D341Med (cell line): ENCODE measurements around the gene C14orf132.

ENCODE experiments used
- DNase-seq: peaks from one replicate; pipeline ENCODE4 v3.0.0; 2012; ENCODE audit warnings: low spot score

The C14orf132 gene

DNA sequence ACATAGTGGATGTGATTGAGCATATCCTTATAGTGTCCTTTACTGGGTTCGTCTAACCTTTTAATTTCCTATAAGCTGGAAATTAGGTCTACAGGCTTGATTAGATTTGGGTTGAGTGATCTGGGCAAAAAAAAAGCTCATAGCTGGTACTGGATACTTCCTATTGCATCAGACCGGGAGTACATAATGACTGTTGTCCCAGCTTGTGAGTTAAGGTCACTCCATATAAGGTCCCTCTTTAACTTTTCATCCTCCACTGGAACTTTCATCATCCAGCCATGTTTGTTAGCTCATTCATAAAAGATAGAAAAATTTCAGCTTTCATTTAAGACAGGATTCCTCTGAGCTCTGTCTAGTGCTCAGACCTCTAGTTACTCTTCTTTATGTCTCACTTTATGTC lies 80.8 kb downstream of the C14orf132 start:
- no peak for DNase-seq

DNA sequence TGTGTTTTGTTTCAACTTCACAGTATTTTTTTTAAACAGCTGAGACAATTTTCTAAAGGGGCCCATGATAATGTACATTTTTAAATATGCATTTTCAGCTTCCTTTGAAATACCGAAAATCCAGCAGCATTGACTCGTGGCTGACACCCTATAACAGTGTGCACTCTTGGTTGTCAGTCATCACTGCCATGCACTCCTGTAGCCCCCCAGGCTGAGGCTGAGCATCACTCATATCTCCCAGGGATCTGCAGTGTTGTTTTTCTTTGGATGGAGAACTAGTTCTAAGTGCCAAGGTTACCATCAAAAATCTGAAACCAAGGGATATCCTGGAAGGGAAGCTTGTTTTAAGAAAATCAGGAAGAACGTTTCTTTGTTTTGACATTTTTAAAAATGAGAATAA lies 81.2 kb downstream of the C14orf132 start:
- DNase-seq = no peak

DNA sequence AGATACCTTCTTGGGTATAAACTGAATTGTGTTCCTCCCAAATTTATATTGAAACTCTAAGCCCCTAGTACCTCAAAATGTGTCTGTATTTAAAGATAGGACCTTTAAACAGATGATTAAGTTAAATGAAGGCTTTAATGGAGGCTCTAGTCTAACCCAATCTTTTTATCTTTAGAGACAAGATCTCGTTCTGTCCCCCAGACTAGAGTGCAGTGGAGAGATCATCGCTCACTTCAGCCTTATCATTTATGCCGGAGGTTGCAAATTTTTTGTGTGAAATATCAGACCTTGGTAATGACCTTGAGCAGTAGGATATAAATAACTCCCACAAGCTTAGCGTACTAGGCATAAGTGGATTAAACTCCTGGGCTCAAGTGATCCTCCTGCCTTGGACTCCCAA lies 81.8 kb downstream of the C14orf132 start:
- DNase-seq = no peak

DNA sequence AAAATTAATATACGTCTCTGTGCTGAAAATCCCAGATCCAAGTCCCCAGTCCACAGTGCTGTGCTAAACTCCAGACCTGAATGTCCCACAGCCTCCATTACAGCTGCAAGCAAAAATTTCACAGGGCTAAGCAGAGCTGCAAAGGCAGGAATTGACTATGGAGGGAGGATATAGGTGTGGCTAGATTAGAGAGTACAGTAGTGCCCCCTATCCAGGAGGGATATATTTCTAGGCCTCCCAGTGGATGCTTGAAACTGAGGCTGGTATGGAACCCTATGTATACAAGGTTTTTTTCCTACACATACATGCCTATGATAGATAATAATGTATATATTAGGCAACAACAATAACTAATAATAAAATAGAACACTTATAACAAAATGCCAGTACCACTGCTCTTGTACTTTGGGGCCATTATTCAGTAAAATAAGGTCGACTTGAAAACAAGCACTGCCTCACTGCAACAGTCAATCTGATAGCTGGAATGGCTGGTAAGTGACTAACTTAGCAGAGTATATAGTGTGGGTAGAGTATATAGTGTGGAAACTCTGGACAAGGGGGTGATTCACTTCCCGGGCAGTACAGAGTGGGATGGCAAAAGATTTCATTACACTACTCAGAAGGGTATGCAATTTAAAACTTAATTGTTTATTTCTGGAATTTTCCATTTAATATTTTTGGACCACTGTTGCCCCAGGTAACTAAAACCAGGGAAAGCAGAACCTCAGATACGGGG lies 82.7 kb downstream of the C14orf132 start:
- DNase-seq = no peak

DNA sequence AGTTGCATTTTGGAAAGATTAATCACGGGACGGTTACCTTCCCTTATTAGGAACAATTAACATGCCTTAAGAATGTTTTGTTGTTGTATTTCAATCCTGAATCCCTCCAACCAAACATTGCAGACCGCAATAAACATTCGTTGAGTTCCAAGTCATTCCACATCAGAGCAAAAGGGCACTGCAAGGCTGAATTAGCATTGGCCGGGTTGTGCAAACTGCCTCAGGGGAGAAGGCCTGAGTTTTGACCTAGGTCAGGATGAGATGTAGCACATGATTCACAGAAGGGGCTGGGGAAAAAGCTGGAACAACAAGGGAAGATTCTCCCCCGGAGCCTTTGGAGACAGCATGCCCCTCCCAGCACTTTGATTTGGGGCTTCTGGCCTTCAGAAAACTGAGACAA lies 83.3 kb downstream of the C14orf132 start:
- no peak for DNase-seq

DNA sequence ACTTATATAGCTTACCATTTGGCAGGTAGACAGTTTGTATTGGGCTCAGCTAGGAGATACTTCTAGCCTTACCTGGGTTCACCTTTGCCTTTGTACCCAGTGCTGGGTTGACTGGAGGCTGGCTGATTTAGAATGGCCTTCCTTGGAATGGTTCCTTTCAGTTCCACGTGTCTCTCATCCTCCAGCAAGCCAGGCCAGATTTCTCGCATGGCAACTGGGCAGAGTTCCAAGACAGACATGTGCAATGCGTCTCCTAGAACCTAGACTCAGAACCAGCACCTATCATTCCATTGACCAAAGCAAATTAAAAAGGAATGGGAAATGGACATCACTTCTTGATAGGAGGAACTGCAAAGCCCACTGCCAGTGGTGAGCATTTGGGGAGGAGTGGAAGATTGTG lies 86.4 kb downstream of the C14orf132 start:
- DNase-seq = no peak

DNA sequence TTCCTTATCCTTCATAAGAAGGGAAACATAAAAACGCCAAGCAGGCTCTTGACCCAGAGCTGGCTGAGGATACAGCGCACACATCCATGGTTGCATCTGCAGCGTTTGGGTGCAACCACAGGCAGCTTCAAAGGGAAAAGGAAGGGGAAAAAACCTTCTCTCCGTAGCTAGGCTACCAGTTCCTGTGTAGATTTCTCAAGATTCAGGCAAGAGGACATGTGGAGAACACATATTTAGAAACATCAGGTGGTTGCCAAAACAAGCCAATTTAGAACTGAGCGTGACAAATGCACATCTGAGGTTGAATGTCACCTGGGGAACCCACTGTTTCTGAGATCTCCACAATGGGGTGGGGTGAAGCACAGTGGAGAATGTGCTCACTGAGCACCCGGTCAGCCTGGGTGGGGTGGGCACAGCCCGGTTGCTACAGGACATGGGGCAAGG lies 87.2 kb downstream of the C14orf132 start:
- no peak for DNase-seq

DNA sequence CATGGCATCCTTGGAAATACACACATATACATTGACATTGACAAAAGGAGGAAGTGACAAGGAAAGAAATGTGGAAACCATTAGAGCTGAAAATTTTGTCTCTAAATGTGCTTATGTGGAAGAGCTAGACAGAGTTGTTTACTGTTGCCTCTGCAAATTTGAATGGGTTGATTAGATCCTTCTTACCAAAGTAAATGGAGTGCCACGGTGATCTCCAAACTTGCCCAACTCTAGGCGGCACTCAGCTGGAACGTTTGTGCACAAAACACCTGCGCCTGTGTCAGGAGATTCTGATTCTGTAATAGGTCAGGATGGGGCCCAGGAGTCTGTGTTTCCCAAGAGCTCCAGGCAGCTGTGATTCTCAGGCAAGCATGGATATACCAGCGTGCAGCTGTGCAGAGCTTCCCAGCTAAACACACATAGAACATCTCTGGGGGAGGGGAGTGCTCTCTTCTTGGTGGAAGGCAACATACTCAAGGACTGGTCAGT lies 87.7 kb downstream of the C14orf132 start:
- DNase-seq = no peak

DNA sequence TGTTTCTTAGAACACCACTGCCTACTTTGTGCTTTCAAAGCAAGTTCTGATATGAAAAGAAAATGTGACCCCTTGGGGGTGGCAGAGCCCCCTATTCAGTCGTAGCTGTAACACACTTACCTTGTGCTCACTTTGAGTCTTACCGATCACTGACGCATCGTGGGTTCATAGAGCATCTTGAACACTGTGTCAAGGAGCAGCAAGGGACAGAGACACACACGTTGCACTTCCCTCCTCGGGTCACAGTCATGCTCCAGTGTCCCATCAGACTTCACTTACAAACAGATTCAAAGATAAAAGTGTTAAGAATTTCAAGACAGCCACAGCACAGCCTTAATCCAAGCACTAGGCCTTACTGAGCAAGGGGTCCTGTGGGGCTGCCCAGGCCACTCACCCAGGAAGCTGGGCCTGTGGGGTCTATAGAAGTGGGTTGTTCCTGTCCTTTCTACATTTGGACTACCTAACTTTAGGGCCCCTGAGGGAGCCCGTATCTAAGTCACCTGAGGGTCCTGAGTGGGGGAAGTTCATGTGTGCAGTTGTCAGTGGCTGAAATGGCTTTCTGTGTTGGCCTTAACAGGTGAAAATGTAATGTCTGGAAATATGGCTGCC lies 90.1 kb downstream of the C14orf132 start:
- no peak for DNase-seq

DNA sequence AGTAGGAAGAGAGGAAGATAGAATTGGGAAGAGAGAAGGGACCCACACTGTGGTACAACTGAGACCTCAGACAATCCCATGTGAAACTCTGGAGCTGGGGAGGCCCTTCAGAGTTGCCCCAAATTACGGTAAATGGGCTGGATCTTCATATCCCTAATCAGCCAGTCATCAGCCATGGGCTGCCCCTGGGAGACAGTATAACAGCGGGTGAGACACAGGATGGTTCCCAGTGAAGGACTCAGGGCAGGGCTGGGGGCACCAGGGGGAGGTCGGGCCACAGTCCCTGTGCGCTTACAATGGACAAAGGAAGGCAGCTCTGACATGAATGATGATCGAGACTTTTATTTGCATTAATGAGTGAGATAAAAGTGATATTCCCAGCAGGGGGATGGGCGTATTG lies 91.2 kb downstream of the C14orf132 start:
- DNase-seq = no peak

DNA sequence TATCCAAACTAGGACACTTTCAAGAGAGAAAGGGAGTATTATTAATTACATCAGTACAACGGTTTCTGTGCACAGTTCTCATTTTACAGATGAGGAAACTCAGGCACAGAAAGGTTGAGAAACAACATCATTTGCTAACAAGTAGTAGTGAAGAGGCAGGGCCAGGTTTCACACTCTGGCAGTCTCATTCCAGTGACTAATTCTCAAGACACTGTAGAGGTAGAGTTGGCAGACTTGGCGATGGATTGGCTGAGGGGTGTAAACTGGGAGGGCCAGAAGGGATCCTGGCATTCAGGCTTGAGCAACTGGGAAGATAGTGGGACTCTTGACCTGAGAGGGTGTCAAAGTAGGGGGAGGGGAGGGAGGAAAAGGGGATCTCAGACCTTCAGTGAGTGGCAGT lies 91.7 kb downstream of the C14orf132 start:
- DNase-seq = no peak

DNA sequence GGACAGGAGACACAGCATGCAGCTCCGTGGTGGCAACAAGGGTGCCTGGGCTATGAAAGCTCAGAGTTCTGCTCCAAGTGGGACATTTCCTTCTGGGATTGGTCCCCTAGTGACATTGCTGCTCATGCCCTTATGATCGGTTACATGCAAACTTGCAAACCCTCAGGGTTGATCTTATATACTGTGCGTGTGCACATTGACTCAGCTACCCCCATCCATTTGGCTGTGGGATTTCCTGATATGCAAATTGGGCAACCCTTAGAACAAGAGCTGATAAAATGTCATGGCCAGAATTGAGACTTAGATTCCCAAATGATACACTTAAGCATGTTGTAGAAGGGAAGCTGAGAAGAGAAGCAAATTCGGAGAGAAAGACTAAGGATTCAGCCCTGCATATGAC lies 92.7 kb downstream of the C14orf132 start:
- DNase-seq = no peak

DNA sequence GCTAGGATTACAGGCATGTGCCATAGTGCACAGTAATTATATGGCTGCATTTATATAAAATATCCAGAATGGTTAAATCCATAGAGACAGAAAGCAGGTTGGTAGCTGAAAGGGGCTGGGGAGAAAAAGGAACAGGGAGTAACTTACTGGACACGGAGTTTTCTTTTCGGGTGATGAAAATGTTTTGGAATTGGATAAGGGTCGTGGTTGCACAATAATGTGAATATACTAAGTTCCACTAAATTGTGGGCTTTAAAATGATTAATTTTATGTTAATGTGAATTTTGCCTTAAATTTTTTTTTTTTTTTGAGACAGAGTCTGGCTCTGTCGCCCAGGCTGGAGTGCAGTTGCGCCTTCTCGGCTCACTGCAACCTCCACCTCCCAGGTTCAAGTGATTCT lies 95.3 kb downstream of the C14orf132 start:
- no peak for DNase-seq

DNA sequence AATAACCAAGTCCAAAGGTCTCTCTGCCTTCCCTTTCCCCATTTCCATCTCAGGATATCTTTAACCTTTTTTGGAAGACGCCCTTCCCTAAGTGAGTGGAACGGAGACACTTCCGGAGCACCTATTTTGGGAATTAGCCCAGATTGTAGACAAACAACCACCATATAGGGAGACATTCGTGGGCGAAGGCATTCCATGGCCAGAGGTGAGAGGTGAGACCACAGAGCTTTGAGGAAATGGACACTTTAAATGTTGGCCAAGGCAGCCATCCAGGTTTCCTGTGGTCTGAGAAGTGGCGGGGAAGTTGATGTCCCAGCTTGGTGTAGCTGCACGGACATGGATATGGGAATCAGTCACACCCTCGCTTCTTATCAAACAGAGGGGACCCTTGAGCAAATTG lies 96.1 kb downstream of the C14orf132 start:
- no peak for DNase-seq

DNA sequence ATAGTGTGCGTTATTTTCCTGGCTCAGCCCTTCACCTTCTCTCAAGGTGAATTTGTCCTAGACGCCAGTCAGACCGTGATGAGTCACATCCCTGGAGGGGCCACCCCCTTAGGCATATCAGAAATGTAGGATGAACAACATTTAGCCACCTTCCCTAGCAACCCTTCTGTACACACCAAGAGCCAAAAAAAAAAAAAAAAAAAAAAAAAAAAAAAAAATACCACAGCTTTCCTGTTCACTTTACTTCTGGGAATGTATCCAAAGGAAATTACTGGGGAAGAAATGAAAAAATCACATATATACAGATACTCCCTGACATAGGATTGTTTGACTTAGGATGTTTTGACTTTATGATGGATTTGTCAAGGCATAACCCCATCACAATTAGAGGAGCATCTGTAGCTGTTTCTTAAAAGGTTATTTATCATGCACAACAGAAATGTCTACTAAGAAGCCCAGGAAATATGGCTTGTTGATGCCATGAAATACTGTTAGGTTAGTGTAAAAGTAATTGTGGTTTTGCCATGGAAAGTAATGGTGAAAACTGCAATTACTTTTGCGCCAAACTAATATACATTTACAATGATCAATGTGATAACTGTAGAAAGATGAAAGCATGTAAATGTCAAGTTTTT lies 97.3 kb downstream of the C14orf132 start:
- DNase-seq = no peak

DNA sequence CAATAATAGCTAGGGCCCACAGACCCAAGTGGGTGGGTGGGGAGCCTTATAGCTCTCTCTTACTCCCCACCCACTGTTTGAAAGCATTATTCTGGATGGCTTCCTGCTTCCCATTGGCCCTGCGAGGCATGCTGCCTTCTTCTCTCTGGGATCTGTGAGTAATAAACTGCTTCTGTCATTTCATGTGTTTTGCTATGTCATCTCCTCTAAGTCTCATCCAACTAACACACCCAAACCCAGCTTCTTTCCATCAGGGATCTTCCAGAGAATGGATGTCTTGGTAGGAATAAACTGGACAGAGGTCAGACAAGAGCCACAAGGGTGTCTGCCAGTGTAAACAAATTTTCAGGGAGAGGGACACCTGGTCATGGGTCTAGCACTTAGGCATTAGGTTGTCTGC lies 99.1 kb downstream of the C14orf132 start:
- no peak for DNase-seq

DNA sequence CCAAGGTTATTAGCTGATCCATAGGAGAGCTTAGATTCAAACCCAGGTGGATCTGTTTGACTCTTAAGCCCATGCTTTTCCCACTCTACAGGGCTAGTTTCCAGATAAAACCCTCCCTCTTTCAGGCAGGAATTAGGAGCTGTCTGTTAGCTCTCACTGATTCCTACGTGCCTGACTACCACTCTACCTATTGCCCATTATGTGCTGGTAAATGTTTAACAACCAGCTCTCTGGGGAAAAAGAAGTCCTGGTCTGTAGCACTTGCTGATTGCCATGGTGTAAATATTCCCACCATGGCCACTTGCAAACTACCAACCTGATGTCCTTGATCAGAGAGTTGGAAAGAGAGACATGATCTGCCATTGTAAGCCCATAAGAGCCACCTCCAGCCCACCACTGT lies 100.0 kb downstream of the C14orf132 start:
- no peak for DNase-seq

DNA sequence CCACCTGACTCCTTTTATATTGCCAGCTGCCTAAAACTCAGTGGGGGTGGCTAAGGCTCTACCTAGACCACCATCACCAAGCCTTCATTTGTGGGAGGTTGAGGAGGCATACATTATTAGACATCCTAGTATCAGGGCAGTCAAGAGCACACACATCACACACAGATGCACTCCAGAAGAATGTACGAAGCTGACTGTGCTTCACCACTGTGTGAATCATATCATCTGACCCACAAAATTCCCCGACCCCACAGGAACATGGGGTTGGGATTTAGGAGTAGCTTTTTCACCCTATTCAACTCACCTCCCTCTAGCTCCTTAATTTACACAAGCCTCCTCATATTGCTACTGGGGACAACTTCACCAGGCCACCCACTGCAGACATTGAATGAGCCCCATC lies 100.7 kb downstream of the C14orf132 start:
- DNase-seq = no peak

DNA sequence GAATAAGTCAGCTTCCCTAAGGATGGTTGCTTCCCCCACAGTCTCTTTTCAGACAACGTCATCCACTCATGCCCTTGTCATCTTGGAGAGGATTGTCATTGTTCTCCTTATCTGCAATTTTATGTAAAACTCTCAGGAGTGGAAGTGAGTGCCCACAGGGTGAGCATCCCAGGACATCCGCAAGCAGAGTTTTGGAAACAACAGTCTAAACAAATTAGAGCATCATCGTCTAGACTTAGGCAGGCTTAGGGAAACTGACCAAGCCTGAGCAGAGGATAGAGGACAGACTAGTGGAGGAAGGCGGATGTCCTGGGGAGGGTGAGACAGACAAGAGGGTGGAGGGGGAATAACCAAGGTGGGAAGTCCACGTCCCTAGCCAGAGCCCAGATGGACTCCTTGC lies 101.8 kb downstream of the C14orf132 start:
- no peak for DNase-seq
